Measurements from ENCODE around the gene ME3. TPM values are rescaled to one million over a fixed set of nuclear protein-coding genes. Genes with fewer than 3 reads are reported as not detected.

Gene ME3
- total RNA-seq, 1 experiment from 2014 or later: 83.8 TPM

DNA sequence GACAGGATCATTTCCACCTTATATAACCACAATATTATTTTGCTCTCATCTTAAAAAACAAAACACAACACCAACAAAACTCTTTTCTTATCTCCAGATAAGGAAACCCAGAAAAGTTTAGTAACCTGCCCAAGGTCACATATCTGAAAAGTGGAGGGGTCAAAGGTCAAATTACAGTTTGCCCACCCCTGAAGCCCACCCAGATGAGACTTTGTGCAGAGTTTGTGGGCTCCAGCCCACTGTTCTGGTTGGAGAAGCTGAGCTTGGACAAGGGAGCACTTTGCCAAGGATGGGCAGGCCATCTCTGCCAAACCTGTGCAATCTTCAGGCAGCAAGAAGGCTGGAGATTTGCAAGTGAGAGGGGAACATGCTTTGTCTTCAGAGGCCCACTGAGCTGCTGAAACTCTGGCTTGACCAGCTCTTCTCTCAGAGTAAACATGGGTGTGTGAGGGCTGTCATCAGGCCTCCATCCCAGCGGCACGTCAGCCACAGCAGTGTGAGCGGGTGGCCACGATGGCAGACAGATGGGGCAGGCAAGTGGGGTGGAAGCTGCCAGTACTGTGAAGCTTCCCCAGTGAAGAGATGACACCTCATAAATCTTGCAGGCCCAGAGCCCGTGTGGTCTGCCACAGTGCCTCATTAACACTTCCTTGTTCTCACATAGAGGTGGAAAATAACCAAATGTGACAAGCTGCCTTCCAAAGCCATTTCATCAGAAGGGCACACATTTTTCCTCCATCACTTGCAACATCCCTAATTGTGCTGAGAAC lies 186.0 kb downstream of the ME3 start:
- H3K4me2 ChIP-seq (ENCODE audit: low read length): no peak overlapping the region
- H3K27ac ChIP-seq (ENCODE audit: low read length): peak overlapping the region; percentile 99
- peaks cover 5% of the 10 kb centered on the region for H3F3A ChIP-seq (ENCODE audit: low read length, unreplicated experiment)
- no peak overlapping the region for H2AFZ ChIP-seq (ENCODE audit: low read length)
- DNase-seq (no peak), ATAC-seq (no peak)
- H3K9me2 ChIP-seq (replicated peaks; ENCODE audit: low read length): no peaks in the 10 kb centered on the region
- no peak overlapping the region; the same call in 1 of the 2 replicates for H3K9ac ChIP-seq (ENCODE audit: low read length)
- no peak for TF ChIP-seq EZH2 (IDR thresholded peaks at IDR 0.05; ENCODE audit: low read length, unreplicated experiment)
- TF ChIP-seq, protein P1, sequence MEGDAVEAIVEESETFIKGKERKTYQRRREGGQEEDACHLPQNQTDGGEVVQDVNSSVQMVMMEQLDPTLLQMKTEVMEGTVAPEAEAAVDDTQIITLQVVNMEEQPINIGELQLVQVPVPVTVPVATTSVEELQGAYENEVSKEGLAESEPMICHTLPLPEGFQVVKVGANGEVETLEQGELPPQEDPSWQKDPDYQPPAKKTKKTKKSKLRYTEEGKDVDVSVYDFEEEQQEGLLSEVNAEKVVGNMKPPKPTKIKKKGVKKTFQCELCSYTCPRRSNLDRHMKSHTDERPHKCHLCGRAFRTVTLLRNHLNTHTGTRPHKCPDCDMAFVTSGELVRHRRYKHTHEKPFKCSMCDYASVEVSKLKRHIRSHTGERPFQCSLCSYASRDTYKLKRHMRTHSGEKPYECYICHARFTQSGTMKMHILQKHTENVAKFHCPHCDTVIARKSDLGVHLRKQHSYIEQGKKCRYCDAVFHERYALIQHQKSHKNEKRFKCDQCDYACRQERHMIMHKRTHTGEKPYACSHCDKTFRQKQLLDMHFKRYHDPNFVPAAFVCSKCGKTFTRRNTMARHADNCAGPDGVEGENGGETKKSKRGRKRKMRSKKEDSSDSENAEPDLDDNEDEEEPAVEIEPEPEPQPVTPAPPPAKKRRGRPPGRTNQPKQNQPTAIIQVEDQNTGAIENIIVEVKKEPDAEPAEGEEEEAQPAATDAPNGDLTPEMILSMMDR (conservative IDR thresholded peaks at IDR 0.05; ENCODE audit: low read depth, low read length): no peak
- TF ChIP-seq EZH2phosphoT487 (IDR thresholded peaks at IDR 0.05; ENCODE audit: borderline replicate concordance, low read length): no peak
- BruUV-seq (replicated peaks): no TSS peak
- CTCF ChIA-PET: no interaction called here
- H3K4me3 ChIP-seq (ENCODE audit: low read length): no peak overlapping the region
- H3K79me2 ChIP-seq (ENCODE audit: low read length): no peaks in the 10 kb centered on the region
- no peaks in the 10 kb centered on the region for H3K9me3 ChIP-seq (ENCODE audit: low read length)
- intact Hi-C loops (cut with micrococcal nuclease): no loop called here
- POLR2A ChIA-PET (ENCODE audit: unreplicated experiment): no interaction called here
- H3K4me1 ChIP-seq (ENCODE audit: insufficient read depth, low read length): peaks cover 31% of the 10 kb centered on the region
- H3K36me3 ChIP-seq (ENCODE audit: low read depth, low read length): no peaks in the 10 kb centered on the region
- no peaks in the 10 kb centered on the region for H4K20me1 ChIP-seq (ENCODE audit: low read length)
- H3K27me3 ChIP-seq (ENCODE audit: low read length): no peaks in the 10 kb centered on the region

DNA sequence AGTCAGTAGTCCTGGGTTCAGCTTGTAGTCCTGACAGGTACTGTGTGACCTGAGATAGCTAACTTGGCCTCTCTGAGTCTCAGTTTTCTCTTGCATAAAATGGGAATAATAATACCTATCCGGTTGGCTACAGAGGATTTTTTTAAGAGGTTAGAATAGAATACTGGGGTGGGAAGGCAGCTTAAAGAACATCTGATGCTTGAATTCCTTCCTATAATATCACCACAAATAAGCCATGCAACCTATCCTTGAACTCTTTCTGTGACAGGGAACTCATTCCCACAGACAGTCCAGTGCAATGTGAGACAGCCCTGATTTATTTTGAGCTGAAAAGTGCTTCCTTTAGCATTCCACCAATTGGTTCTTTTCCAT lies 187.6 kb downstream of the ME3 start:
- no peaks in the 10 kb centered on the region for H3K36me3 ChIP-seq (ENCODE audit: low read depth, low read length)
- H3K27me3 ChIP-seq (ENCODE audit: low read length): no peaks in the 10 kb centered on the region
- ChIA-PET CTCF (no interaction called here), POLR2A (ENCODE audit: unreplicated experiment) (no interaction called here)
- intact Hi-C loops (cut with micrococcal nuclease): loop anchor here (1.0 to 2.0 kb wide), 5 partner anchors 24 to 256 kb away; no protein-coding TSS in a partner anchor
- peaks cover 31% of the 10 kb centered on the region for H3K4me1 ChIP-seq (ENCODE audit: insufficient read depth, low read length)
- no peak overlapping the region for H2AFZ ChIP-seq (ENCODE audit: low read length)
- peak overlapping the region; percentile 83 for H3K9ac ChIP-seq (ENCODE audit: low read length)
- BruUV-seq (replicated peaks): TSS peak; percentile 97
- peaks cover 5% of the 10 kb centered on the region for H3F3A ChIP-seq (ENCODE audit: low read length, unreplicated experiment)
- no peaks in the 10 kb centered on the region for H4K20me1 ChIP-seq (ENCODE audit: low read length)
- DNase-seq: no peak
- H3K4me3 ChIP-seq (ENCODE audit: low read length): no peak overlapping the region
- no peak for ATAC-seq
- no peaks in the 10 kb centered on the region for H3K79me2 ChIP-seq (ENCODE audit: low read length)
- no peaks in the 10 kb centered on the region for H3K9me3 ChIP-seq (ENCODE audit: low read length)
- TF ChIP-seq EZH2phosphoT487 (IDR thresholded peaks at IDR 0.05; ENCODE audit: borderline replicate concordance, low read length): no peak
- no peak for TF ChIP-seq EZH2 (IDR thresholded peaks at IDR 0.05; ENCODE audit: low read length, unreplicated experiment)
- TF ChIP-seq, protein P1 (conservative IDR thresholded peaks at IDR 0.05; ENCODE audit: low read depth, low read length): no peak
- H3K4me2 ChIP-seq (ENCODE audit: low read length): peak overlapping the region; percentile 65
- peak overlapping the region; percentile 99 for H3K27ac ChIP-seq (ENCODE audit: low read length)
- no peaks in the 10 kb centered on the region for H3K9me2 ChIP-seq (replicated peaks; ENCODE audit: low read length)
